GM11168 (cell line): ENCODE measurements around the gene RPS6KL1.

Experiments
- in situ Hi-C: fragments of 300-500 bp; cut with MboI; formaldehyde crosslinking; loops from one replicate; pipeline ENCODE4 v1.12.0; 2022; ENCODE audit warnings: low sequenced_read_pairs; ENCODE audit not compliant: unreplicated experiment

RPS6KL1 gene

GRCh38 chr14:74922752-74923401 is at the start of gene RPS6KL1:
TSS of gene RPS6KL1 (minus strand) at chr14:74923260. CDS start at chr14:74921541, 1,719 bp downstream.
- in situ Hi-C loops = no loop called here

GRCh38 chr14:74968811-74969210 is 45.8 kb upstream of the RPS6KL1 start:
- in situ Hi-C loops = no loop called here

- in situ Hi-C loops = no loop called here
These were observed 42.6 kb upstream of the RPS6KL1 start for GRCh38 chr14:74965486-74966153.

- in situ Hi-C loops = no loop called here
These were observed 41.9 kb upstream of the RPS6KL1 start for GRCh38 chr14:74964787-74965485.

GRCh38 chr14:74963705-74964271 is 40.7 kb upstream of the RPS6KL1 start:
- in situ Hi-C loops = no loop called here

GRCh38 chr14:74963178-74963704 is 40.2 kb upstream of the RPS6KL1 start:
- in situ Hi-C loops = no loop called here

GRCh38 chr14:74962493-74962892 is 39.4 kb upstream of the RPS6KL1 start:
- in situ Hi-C loops = no loop called here

GRCh38 chr14:74962046-74962445 is 39.0 kb upstream of the RPS6KL1 start:
- in situ Hi-C loops = no loop called here

- in situ Hi-C loops = no loop called here
These were observed 38.3 kb upstream of the RPS6KL1 start for GRCh38 chr14:74961238-74961911.

GRCh38 chr14:74960736-74961135 is 37.7 kb upstream of the RPS6KL1 start:
- in situ Hi-C loops = no loop called here

GRCh38 chr14:74959596-74960180 is 36.6 kb upstream of the RPS6KL1 start:
- in situ Hi-C loops = no loop called here

- in situ Hi-C loops = no loop called here
These were observed 33.4 kb upstream of the RPS6KL1 start for GRCh38 chr14:74956280-74957072.

GRCh38 chr14:74956027-74956279 is 32.9 kb upstream of the RPS6KL1 start:
- in situ Hi-C loops = no loop called here

- in situ Hi-C loops = no loop called here
These were observed 32.4 kb upstream of the RPS6KL1 start, which contains the start of gene PGF for GRCh38 chr14:74955229-74956026. TSS of gene PGF (minus strand) at chr14:74955597. CDS start at chr14:74955242, 355 bp downstream.

- in situ Hi-C loops = no loop called here
These were observed 31.8 kb upstream of the RPS6KL1 start for GRCh38 chr14:74954947-74955228.

- in situ Hi-C loops = no loop called here
These were observed 31.3 kb upstream of the RPS6KL1 start for GRCh38 chr14:74954232-74954946.

- in situ Hi-C loops = no loop called here
These were observed 30.6 kb upstream of the RPS6KL1 start for GRCh38 chr14:74953686-74954085.
